Smooth muscle cell of the brain vasculature (primary cell): ENCODE data around the gene ACOT6.
"Not testable (repeated sequence)": the region's sequence is repeated elsewhere in the genome, so short reads cannot be mapped to it uniquely, and the experiment has no call there.

Source experiments
- DNase-seq: peaks from one replicate; pipeline ENCODE4 v3.0.0-alpha.2; 2012; ENCODE audit warnings: low read depth, low spot score

Gene ACOT6

GRCh38 chr14:73612339-73613045 is at the start of gene ACOT6:
TSS of gene ACOT6 (plus strand) at chr14:73612517. CDS start at chr14:73612572, 55 bp downstream.
- no peak for DNase-seq

GRCh38 chr14:73562696-73563095 is 49.6 kb upstream of the ACOT6 start:
- DNase-seq: not testable (repeated sequence)

GRCh38 chr14:73566431-73566830 is 45.9 kb upstream of the ACOT6 start:
- DNase-seq: not testable (repeated sequence)

- DNase-seq: not testable (repeated sequence)
Observed at GRCh38 chr14:73566935-73567334, 45.4 kb upstream of the ACOT6 start.

GRCh38 chr14:73567358-73567757 is 45.0 kb upstream of the ACOT6 start:
- no peak for DNase-seq

- no peak for DNase-seq
Observed at GRCh38 chr14:73567951-73568885, 44.1 kb upstream of the ACOT6 start.

GRCh38 chr14:73568886-73569184 is 43.5 kb upstream of the ACOT6 start:
- not testable (repeated sequence) for DNase-seq

- peak; percentile 77 for DNase-seq
Observed at GRCh38 chr14:73569185-73569958, 42.9 kb upstream of the ACOT6 start, which contains the start of gene ACOT2. TSS of gene ACOT2 (plus strand) at chr14:73569213. CDS start at chr14:73569241, 28 bp downstream.

- DNase-seq: not testable (repeated sequence)
Observed at GRCh38 chr14:73570913-73571312, 41.4 kb upstream of the ACOT6 start.

- DNase-seq: not testable (repeated sequence)
Observed at GRCh38 chr14:73573034-73573433, 39.3 kb upstream of the ACOT6 start.

- DNase-seq: not testable (repeated sequence)
Observed at GRCh38 chr14:73573740-73574139, 38.6 kb upstream of the ACOT6 start.

- DNase-seq: not testable (repeated sequence)
Observed at GRCh38 chr14:73574251-73574650, 38.1 kb upstream of the ACOT6 start.

- no peak for DNase-seq
Observed at GRCh38 chr14:73576391-73576790, 35.9 kb upstream of the ACOT6 start.

GRCh38 chr14:73577214-73577613 is 35.1 kb upstream of the ACOT6 start:
- DNase-seq: not testable (repeated sequence)

- DNase-seq: not testable (repeated sequence)
Observed at GRCh38 chr14:73582102-73582979, 30.0 kb upstream of the ACOT6 start.

GRCh38 chr14:73588695-73589094 is 23.6 kb upstream of the ACOT6 start:
- no peak for DNase-seq

- no peak for DNase-seq
Observed at GRCh38 chr14:73589116-73589515, 23.2 kb upstream of the ACOT6 start.

GRCh38 chr14:73590673-73591004 is 21.7 kb upstream of the ACOT6 start:
- not testable (repeated sequence) for DNase-seq

- DNase-seq: no peak
Observed at GRCh38 chr14:73591690-73592449, 20.4 kb upstream of the ACOT6 start, which contains the start of gene ACOT4. TSS of gene ACOT4 (plus strand) at chr14:73591873. CDS start at chr14:73591960, 87 bp downstream.

- no peak for DNase-seq
Observed at GRCh38 chr14:73594491-73594890, 17.8 kb upstream of the ACOT6 start.
